GM12878 (cell line): ENCODE measurements around the gene IFNA17. TPM values are rescaled to one million over a fixed set of nuclear protein-coding genes. Genes with fewer than 3 reads are reported as not detected.
"Not testable (repeated sequence)": the region's sequence is repeated elsewhere in the genome, so short reads cannot be mapped to it uniquely, and the experiment has no call there.

Experiments
- ATAC-seq: fragments of 200-7000 bp; cut with Tn5 transposase; 3 replicates; pipeline ENCODE4 v1.9.1; 2020; ENCODE audit warnings: mild to moderate bottlenecking, moderate library complexity
- BruUV-seq: library from RNA; stranded (reverse); fragments of 400-500 nt; replicated peaks from 2 replicates; lab custom pipeline; 2021; lab: Mats Ljungman, UMichigan
- CTCF ChIA-PET: fragments of 300-600 bp; sonication (Branson Sonifier 250); formaldehyde crosslinking; extraction: SDS; loops from one replicate; lab custom pipeline; 2021; ENCODE audit warnings: inconsistent platforms; lab: Yijun Ruan, JAX
- POLR2A ChIA-PET: fragments of 350-600 bp; formaldehyde crosslinking; extraction: SDS; loops from one replicate; lab custom pipeline; 2021; ENCODE audit warnings: inconsistent platforms; lab: Charles Lee
- RAD21 ChIA-PET: fragments of 300-600 bp; sonication (Branson Sonifier 250); formaldehyde crosslinking; loops from one replicate; lab custom pipeline; 2023; ENCODE audit warnings: antibody characterized with exemption; ENCODE audit not compliant: unreplicated experiment; lab: Charles Lee
- SMC1A ChIA-PET: fragments of 300-600 bp; sonication (Branson Sonifier 250); formaldehyde crosslinking; loops from one replicate; lab custom pipeline; 2023; ENCODE audit not compliant: unreplicated experiment, uncharacterized antibody; lab: Charles Lee
- DNase-seq: peaks from one replicate; pipeline ENCODE4 v3.0.0-alpha.2; 2011; ENCODE audit warnings: low read depth, low spot score
- FAIRE-seq: peaks from 3 replicates; lab custom pipeline; 2011; peaks lifted over from hg19 to GRCh38; lab: Jason Lieb, UNC
- H2AFZ ChIP-seq: 2 replicates; pipeline ENCODE4 v1.6.0; 2011; ENCODE audit warnings: low read depth, low read length, control low read depth; ENCODE audit not compliant: control insufficient read depth
- H3K27ac ChIP-seq: 2 replicates; pipeline ENCODE4 v1.5.1; 2011; ENCODE audit warnings: control low read depth; ENCODE audit not compliant: control insufficient read depth, insufficient read depth
- H3K27me3 ChIP-seq, 2 experiments: replicated peaks in 1 of 2; 2 replicates each; pipeline versions ENCODE4 v1.6.0 to v1.6.1; 2011; ENCODE audit warnings: low read length in 1 of 2; ENCODE audit not compliant: control insufficient read depth in 2 of 2, insufficient read depth in 2 of 2
- H3K36me3 ChIP-seq, 2 experiments: 2 replicates each; pipeline ENCODE4 v1.5.1; 2011; ENCODE audit warnings: low read length in 1 of 2; ENCODE audit not compliant: control insufficient read depth in 2 of 2, insufficient read depth in 2 of 2
- H3K4me1 ChIP-seq: 2 replicates; pipeline ENCODE4 v1.6.1; 2011; ENCODE audit warnings: mild to moderate bottlenecking, low read length, moderate library complexity, mixed read lengths; ENCODE audit not compliant: control insufficient read depth, insufficient read depth
- H3K4me2 ChIP-seq: 2 replicates; pipeline ENCODE4 v1.6.0; 2011; ENCODE audit warnings: control low read depth; ENCODE audit not compliant: control insufficient read depth, insufficient read depth
- H3K4me3 ChIP-seq: fragments of 200-600 bp; sonication (generic); 2 replicates; pipeline ENCODE4 v1.5.1; 2016
- H3K79me2 ChIP-seq: 2 replicates; pipeline ENCODE4 v1.6.0; 2011; ENCODE audit warnings: low read length; ENCODE audit not compliant: control insufficient read depth, insufficient read depth
- H3K9ac ChIP-seq: 2 replicates; pipeline ENCODE4 v1.8.0; 2011; ENCODE audit warnings: low read length, control low read depth, mixed read lengths; ENCODE audit not compliant: control insufficient read depth, insufficient read depth
- H3K9me3 ChIP-seq: replicated peaks from 3 replicates; pipeline ENCODE4 v1.5.1; 2011; ENCODE audit warnings: mild to moderate bottlenecking, low read length; ENCODE audit not compliant: control insufficient read depth, insufficient read depth
- H4K20me1 ChIP-seq: 2 replicates; pipeline ENCODE4 v1.6.0; 2011; ENCODE audit not compliant: control insufficient read depth, insufficient read depth
- RAD21 ChIP-seq: IDR thresholded peaks from 2 replicates; pipeline ENCODE4 v1.6.1; 2011; ENCODE audit warnings: mild to moderate bottlenecking, low read depth, low read length, moderate library complexity; ENCODE audit not compliant: insufficient read depth
- SMC3 ChIP-seq: IDR thresholded peaks from 2 replicates; pipeline ENCODE4 v1.6.1; 2011; ENCODE audit warnings: low read length, improper control_type of control experiment, borderline replicate concordance
- YY1 ChIP-seq: IDR thresholded peaks from 2 replicates; pipeline ENCODE4 v1.6.1; 2011; ENCODE audit warnings: low read depth, mild to moderate bottlenecking, low read length
- WGBS: methylation state at CpG from one replicate; pipeline ENCODE4 v1.1.6; 2016; ENCODE audit warnings: low lambda C conversion rate; ENCODE audit not compliant: insufficient replicate concordance, insufficient coverage; ENCODE audit errors: missing lambda C conversion rate; 5-methylcytosine and 5-hydroxymethylcytosine counted together
- in situ Hi-C: fragments of 300-500 bp; cut with MboI; formaldehyde crosslinking; loops from 9 replicates; pipeline ENCODE4 v1.14.3; 2018; ENCODE audit warnings: mixed read lengths
- intact Hi-C: fragments of 100-400 bp; cut with micrococcal nuclease; formaldehyde crosslinking; loops from one replicate; pipeline ENCODE4 v1.14.2; 2022; ENCODE audit not compliant: unreplicated experiment
- polyA plus RNA-seq, 11 experiments: library from polyadenylated mRNA; depleted of rRNA in 4 of 11; unstranded in 6 of 11; stranded (reverse) in 5 of 11; fragments of >200 nt; fragmentation: Nextera tagmentation in 4 of 11; fragmentation: Illumina TruSeq in 1 of 11; extraction: Ambion mirVana in 4 of 11; extraction: Trizol in 1 of 11; gene quantifications; 1 replicate in 1 of 11; 2 replicates in 10 of 11; pipeline versions ENCODE4 v1.2.1 to v1.2.3, GENCODE V29; 2011 to 2016; ENCODE audit warnings: inconsistent platforms in 2 of 11, missing spikeins in 2 of 11, low read depth in 1 of 11
- total RNA-seq, 4 experiments: library from RNA; depleted of rRNA in 3 of 4; stranded (reverse); fragments of >200 nt in 3 of 4; fragmentation: Illumina TruSeq in 1 of 4; extraction: Trizol in 1 of 4; gene quantifications; 2 replicates each; pipeline versions ENCODE4 v1.2.1 to v1.2.3, GENCODE V29; 2013 to 2021
- TF ChIP-seq, protein P1 (sequence below), 3 experiments: IDR thresholded peaks in 2 of 3; conservative IDR thresholded peaks in 1 of 3; 2 replicates each; pipeline ENCODE4 v1.5.1; 2011; ENCODE audit warnings: low read depth in 3 of 3, low read length in 3 of 3, mild to moderate bottlenecking in 3 of 3, control low read depth in 2 of 3, moderate library complexity in 2 of 3, inconsistent platforms in 1 of 3, mixed read lengths in 1 of 3; ENCODE audit not compliant: control insufficient read depth in 2 of 3, insufficient read depth in 1 of 3; ENCODE audit errors: extremely low read depth in 1 of 3

Gene IFNA17
- total and polyA plus RNA-seq, 10 of the 15 experiments (the other 5 are each of a cell fraction or from before 2014, with no cell fraction given): not detected

DNA sequence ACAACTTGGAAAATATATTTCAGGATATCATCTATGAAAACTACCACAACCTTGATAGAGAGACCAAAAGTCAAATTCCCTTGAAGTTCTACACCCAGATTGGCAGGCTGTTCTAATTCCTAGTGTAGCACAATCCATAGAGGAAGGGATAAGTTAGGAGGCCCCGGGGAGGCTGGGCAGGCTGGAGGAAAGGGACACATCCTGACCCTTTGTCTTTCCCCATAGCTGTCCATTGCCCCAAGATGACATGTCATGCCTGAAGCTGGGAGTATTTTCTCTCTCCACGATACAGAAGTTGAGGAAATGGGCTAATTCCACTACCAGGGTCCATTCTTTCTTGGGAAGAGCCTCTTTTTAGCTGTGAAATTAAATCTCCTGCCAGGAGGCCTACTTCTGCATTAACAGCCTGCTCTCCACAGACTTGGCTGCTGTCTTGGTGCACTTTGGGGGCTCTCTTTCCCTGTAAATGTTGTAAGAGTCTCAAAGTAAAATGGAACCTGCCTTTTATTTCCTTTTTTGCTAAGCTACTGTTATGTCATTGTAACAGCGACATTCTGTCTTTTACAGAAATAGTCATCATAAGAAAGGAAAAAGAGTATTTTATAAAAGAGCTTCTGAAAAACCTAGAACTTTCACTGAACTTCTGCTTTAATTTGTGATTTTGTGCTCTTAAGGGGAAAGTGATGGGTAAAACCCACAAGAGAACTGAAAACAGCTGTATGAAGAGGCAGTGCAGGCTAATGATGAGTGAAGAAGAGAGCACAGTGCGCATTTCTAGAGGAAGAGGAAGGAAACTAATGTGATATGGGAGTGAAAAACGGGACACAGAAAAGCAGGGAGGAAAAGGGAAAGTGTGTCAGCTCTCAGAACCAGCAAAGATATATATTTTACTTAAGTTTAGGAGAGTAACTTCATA is 14.4 kb downstream of the IFNA17 start:
- H3K27ac ChIP-seq, in situ Hi-C loops, POLR2A ChIA-PET, H3K4me2 ChIP-seq, DNase-seq, H3K27me3 ChIP-seq, H4K20me1 ChIP-seq, H3K4me1 ChIP-seq, H3K36me3 ChIP-seq, intact Hi-C loops, H2AFZ ChIP-seq, H3K9me3 ChIP-seq, H3K79me2 ChIP-seq, H3K4me3 ChIP-seq, H3K9ac ChIP-seq, BruUV-seq: not testable (repeated sequence)
- ChIA-PET SMC1A (interaction anchor here (0.6 to 1.5 kb wide), 5 partner anchors 18 to 1949 kb away, joined by 3 to 5 read pairs (median 3); no protein-coding TSS in a partner anchor), RAD21 (interaction anchor here (0.7 to 0.8 kb wide), 2 partner anchors 18 to 115 kb away, joined by 3 to 9 read pairs; no protein-coding TSS in a partner anchor), CTCF (interaction anchor here (0.7 to 2.1 kb wide), 17 partner anchors 10 to 577 kb away, joined by 3 to 9 read pairs (median 3); no protein-coding TSS in a partner anchor)
- WGBS: 20% methylated on average over 4 of the region's 5 CpGs
- peak; percentile 49 for FAIRE-seq
- peak; percentile 57 for TF ChIP-seq RAD21
- TF ChIP-seq, protein P1, sequence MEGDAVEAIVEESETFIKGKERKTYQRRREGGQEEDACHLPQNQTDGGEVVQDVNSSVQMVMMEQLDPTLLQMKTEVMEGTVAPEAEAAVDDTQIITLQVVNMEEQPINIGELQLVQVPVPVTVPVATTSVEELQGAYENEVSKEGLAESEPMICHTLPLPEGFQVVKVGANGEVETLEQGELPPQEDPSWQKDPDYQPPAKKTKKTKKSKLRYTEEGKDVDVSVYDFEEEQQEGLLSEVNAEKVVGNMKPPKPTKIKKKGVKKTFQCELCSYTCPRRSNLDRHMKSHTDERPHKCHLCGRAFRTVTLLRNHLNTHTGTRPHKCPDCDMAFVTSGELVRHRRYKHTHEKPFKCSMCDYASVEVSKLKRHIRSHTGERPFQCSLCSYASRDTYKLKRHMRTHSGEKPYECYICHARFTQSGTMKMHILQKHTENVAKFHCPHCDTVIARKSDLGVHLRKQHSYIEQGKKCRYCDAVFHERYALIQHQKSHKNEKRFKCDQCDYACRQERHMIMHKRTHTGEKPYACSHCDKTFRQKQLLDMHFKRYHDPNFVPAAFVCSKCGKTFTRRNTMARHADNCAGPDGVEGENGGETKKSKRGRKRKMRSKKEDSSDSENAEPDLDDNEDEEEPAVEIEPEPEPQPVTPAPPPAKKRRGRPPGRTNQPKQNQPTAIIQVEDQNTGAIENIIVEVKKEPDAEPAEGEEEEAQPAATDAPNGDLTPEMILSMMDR (IDR thresholded peaks at IDR 0.05 in 2 of 3, conservative IDR thresholded peaks at IDR 0.05 in 1 of 3; ENCODE audit: control insufficient read depth in 2 of 3, extremely low read depth in 1 of 3, insufficient read depth in 1 of 3, low read depth in 3 of 3, low read length in 3 of 3): peak; percentile 37 to 67 (median 47); a peak in 5 of 6 replicates
- TF ChIP-seq YY1: peak; percentile 68
- TF ChIP-seq SMC3: peak; percentile 33; the same call in 1 of the 2 replicates
- peak; percentile 87 for ATAC-seq

GRCh38 chr9:21212160-21212559 is 15.9 kb downstream of the IFNA17 start:
- H4K20me1 ChIP-seq, H3K4me1 ChIP-seq, ATAC-seq, in situ Hi-C loops, BruUV-seq, H3K79me2 ChIP-seq, H3K9ac ChIP-seq, intact Hi-C loops, H2AFZ ChIP-seq, H3K4me3 ChIP-seq, H3K4me2 ChIP-seq, RAD21 ChIA-PET, H3K27ac ChIP-seq, H3K27me3 ChIP-seq, FAIRE-seq, POLR2A ChIA-PET, H3K9me3 ChIP-seq, H3K36me3 ChIP-seq, DNase-seq: not testable (repeated sequence)
- CTCF ChIA-PET: interaction anchor here (1.0 to 2.1 kb wide), 6 partner anchors 8 to 578 kb away, joined by 3 to 9 read pairs (median 5); no protein-coding TSS in a partner anchor
- SMC1A ChIA-PET: interaction anchor here (1.4 to 1.5 kb wide), 2 partner anchors 17 to 108 kb away, joined by 3 to 5 read pairs; no protein-coding TSS in a partner anchor
- WGBS: 14% methylated on average over 2 of the region's 2 CpGs

DNA sequence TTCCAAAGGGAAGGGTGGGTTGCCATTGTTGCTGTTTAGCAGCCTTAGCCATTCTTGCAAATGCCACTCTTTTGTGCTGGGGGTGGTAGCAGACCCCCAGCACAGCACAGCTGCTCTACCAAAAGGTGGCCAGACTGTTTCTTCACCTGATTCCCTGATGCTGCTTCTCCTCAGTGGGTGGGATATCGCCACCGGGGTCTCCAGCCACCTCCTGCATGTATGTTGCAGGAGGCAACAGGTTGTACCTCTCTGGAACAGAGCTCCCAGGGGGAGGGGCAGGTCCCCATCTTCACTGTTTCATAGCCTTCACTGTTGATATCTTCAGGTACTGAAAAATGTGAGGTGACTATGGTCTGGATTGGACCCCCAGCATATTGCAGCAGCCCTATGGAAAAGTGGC is 17.2 kb downstream of the IFNA17 start:
- POLR2A ChIA-PET, FAIRE-seq, H3K27ac ChIP-seq, RAD21 ChIA-PET, intact Hi-C loops, in situ Hi-C loops, H2AFZ ChIP-seq, H4K20me1 ChIP-seq, H3K9ac ChIP-seq, SMC1A ChIA-PET, H3K79me2 ChIP-seq, H3K4me1 ChIP-seq, ATAC-seq, H3K4me3 ChIP-seq, H3K9me3 ChIP-seq, H3K27me3 ChIP-seq, H3K36me3 ChIP-seq, BruUV-seq, H3K4me2 ChIP-seq, DNase-seq: not testable (repeated sequence)
- CTCF ChIA-PET: interaction anchor here (1.0 kb wide), 1 partner anchor 116 kb away, joined by 3 read pairs; no protein-coding TSS in a partner anchor
- 0% methylated on average over 2 of the region's 2 CpGs for WGBS
